Suprapubic skin (tissue), 3 donors: ENCODE results near the gene RYR1.

ENCODE experiments used
- POLR2A ChIP-seq, 2 donors: fragments of 450-650 bp; IDR thresholded peaks; one replicate each; pipeline ENCODE4 v1.6.1; 2017; ENCODE audit warnings: antibody characterized with exemption in 2 of 2, mild to moderate bottlenecking in 2 of 2, moderate library complexity in 2 of 2
- TF ChIP-seq, protein P1 (sequence below), 2 donors: fragments of 200-600 bp in 1 of 2; fragments of 450-650 bp in 1 of 2; sonication (generic) in 1 of 2; IDR thresholded peaks; one replicate each; pipeline ENCODE4 v1.5.1; 2016 to 2019; ENCODE audit warnings: antibody characterized with exemption in 2 of 2, mild to moderate bottlenecking in 1 of 2, moderate library complexity in 1 of 2

DNA sequence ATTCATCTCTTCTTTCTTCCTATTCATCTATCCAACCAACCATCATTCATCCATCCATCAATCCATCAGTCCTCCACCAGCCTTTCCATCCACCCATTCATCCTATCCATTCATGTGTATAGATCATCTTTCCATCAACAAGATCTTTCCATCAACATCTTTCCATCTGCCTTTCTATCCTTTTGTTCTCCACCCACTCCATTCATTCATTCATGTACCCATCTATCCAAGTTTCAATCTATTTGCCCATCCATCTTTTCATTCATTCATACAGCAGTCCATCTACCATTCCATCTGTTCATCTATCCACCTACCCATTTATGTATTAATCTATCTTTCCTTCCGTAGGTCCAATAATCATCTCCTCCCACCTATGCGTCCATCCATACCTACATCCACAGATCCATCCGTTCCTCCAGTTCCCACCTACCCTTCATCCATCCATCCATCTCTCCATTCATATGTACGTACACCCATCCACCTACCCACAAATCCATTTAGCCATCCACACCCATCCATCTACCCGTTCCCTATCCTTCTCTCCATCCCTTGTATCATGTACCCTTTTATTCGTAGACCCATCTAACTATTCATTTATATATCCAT lies 53.3 kb downstream of the RYR1 start:
- TF ChIP-seq, protein P1, sequence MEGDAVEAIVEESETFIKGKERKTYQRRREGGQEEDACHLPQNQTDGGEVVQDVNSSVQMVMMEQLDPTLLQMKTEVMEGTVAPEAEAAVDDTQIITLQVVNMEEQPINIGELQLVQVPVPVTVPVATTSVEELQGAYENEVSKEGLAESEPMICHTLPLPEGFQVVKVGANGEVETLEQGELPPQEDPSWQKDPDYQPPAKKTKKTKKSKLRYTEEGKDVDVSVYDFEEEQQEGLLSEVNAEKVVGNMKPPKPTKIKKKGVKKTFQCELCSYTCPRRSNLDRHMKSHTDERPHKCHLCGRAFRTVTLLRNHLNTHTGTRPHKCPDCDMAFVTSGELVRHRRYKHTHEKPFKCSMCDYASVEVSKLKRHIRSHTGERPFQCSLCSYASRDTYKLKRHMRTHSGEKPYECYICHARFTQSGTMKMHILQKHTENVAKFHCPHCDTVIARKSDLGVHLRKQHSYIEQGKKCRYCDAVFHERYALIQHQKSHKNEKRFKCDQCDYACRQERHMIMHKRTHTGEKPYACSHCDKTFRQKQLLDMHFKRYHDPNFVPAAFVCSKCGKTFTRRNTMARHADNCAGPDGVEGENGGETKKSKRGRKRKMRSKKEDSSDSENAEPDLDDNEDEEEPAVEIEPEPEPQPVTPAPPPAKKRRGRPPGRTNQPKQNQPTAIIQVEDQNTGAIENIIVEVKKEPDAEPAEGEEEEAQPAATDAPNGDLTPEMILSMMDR (IDR thresholded peaks at IDR 0.05), result no peak
- no peak for TF ChIP-seq POLR2A (IDR thresholded peaks at IDR 0.05)
